ENCODE data around the gene ADTRP. TPM values are rescaled to one million over a fixed set of nuclear protein-coding genes. Genes with fewer than 3 reads are reported as not detected.

ADTRP gene
- total and polyA plus RNA-seq, 7 donors: 0.08 TPM; not detected in 5

DNA sequence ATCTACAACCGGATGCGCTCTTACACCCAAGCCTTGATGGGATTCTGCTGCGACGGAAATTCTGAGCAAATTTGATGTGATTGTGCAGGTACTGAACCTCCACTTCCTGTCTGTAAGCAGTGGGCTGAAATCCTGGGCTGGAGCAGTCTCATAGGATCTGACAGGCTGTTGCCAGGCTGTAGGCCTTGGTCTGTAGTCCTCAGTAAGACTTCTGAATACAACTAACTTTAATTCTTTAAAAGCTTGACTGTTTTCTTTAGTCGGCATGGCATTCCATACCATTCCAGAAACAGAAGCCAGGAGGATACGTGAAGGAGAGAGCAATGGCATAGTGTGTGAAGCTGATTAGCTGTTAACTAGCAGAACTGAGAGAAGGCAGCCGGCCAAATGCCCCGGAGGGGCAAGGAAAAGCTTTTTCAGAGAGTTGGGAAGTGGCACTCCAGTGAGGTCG, 68.3 kb downstream of the ADTRP start:
- Histone ChIP-seq H3K27ac (no peak overlapping the region), H3K4me1 (peaks cover 11% of the 10 kb centered on the region), H3K36me3 (ENCODE audit: insufficient read depth in 1 of 2, low read depth in 1 of 2) (no peaks in the 10 kb centered on the region), H3K4me3 (no peak overlapping the region), H3K27me3 (ENCODE audit: insufficient read depth in 3 of 3, low read length in 2 of 3) (no peaks in the 10 kb centered on the region), H3K9me3 (no peaks in the 10 kb centered on the region)
- intact Hi-C loops (cut with DNase I): no loop called here
- no peak for ATAC-seq
- no peak for DNase-seq
- TF ChIP-seq, protein P1, sequence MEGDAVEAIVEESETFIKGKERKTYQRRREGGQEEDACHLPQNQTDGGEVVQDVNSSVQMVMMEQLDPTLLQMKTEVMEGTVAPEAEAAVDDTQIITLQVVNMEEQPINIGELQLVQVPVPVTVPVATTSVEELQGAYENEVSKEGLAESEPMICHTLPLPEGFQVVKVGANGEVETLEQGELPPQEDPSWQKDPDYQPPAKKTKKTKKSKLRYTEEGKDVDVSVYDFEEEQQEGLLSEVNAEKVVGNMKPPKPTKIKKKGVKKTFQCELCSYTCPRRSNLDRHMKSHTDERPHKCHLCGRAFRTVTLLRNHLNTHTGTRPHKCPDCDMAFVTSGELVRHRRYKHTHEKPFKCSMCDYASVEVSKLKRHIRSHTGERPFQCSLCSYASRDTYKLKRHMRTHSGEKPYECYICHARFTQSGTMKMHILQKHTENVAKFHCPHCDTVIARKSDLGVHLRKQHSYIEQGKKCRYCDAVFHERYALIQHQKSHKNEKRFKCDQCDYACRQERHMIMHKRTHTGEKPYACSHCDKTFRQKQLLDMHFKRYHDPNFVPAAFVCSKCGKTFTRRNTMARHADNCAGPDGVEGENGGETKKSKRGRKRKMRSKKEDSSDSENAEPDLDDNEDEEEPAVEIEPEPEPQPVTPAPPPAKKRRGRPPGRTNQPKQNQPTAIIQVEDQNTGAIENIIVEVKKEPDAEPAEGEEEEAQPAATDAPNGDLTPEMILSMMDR (IDR thresholded peaks at IDR 0.05): no peak
- WGBS, 3 donors: 54 to 64% (median 55%) methylated on average over 9 of the region's 9 CpGs

DNA sequence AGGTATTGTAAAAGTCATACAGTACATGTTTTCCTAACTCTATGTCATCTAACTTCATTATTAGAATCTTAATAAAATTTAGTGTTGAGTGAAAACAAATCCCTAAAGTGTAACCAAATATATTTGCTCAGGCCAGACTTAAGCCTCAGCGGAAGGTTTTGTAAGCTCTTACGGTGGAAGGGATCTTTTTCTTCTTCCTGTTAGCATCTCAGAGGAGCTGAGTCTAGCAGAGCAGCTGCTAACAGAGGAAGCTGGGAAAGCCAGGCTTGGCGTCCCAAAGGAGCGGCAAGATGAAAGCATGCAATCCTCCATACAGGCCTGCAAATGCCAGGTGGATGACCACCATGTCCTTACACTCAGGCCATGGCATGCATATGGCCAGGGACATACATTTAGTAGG, 72.4 kb downstream of the ADTRP start:
- Histone ChIP-seq H3K36me3 (ENCODE audit: insufficient read depth in 1 of 2, low read depth in 1 of 2) (no peaks in the 10 kb centered on the region), H3K27ac (no peak overlapping the region), H3K4me1 (no peaks in the 10 kb centered on the region), H3K4me3 (no peak overlapping the region), H3K27me3 (ENCODE audit: insufficient read depth in 3 of 3, low read length in 2 of 3) (no peaks in the 10 kb centered on the region), H3K9me3 (no peaks in the 10 kb centered on the region)
- intact Hi-C loops (cut with DNase I): loop anchor here in 1 of 2 donors (10.0 kb wide), 1 partner anchor 309 kb away; the partner anchor contains the start of gene HIVEP1
- TF ChIP-seq, protein P1 (IDR thresholded peaks at IDR 0.05): no peak
- WGBS, 3 donors: 43 to 67% (median 46%) methylated on average over 4 of the region's 4 CpGs
- no peak for DNase-seq
- ATAC-seq: peak in 2 of 4 donors; percentile 27 to 65

DNA sequence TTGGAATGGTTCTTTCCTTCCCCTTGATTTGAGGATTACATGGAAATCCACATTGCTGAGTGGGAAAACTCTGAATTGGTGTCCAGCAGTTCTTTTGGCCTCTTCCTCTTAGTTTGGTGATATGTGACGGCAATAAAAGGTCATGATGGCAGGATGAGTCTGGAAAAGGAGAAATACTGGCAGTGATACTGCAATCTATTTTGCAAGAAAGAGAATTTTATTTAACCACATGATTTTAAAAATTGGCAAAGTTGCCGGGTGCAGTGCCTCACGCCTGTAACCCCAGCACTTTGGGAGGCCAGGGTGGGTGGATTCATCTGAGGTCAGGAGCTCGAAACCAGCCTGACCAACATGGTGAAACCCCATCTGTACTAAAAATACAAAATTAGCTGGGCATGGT, 73.1 kb downstream of the ADTRP start:
- ATAC-seq (no peak), DNase-seq (no peak)
- H3K36me3 ChIP-seq (ENCODE audit: insufficient read depth in 1 of 2, low read depth in 1 of 2): no peaks in the 10 kb centered on the region
- no peaks in the 10 kb centered on the region for H3K4me1 ChIP-seq
- H3K9me3 ChIP-seq: no peaks in the 10 kb centered on the region
- H3K27me3 ChIP-seq (ENCODE audit: insufficient read depth in 3 of 3, low read length in 2 of 3): no peaks in the 10 kb centered on the region
- 77 to 87% (median 87%) methylated on average over 4 of the region's 4 CpGs for WGBS, 3 donors
- TF ChIP-seq, protein P1 (IDR thresholded peaks at IDR 0.05): no peak
- intact Hi-C loops (cut with DNase I): loop anchor here in 1 of 2 donors (10.0 kb wide), 1 partner anchor 309 kb away; the partner anchor contains the start of gene HIVEP1
- no peak overlapping the region for H3K4me3 ChIP-seq
- no peak overlapping the region for H3K27ac ChIP-seq

DNA sequence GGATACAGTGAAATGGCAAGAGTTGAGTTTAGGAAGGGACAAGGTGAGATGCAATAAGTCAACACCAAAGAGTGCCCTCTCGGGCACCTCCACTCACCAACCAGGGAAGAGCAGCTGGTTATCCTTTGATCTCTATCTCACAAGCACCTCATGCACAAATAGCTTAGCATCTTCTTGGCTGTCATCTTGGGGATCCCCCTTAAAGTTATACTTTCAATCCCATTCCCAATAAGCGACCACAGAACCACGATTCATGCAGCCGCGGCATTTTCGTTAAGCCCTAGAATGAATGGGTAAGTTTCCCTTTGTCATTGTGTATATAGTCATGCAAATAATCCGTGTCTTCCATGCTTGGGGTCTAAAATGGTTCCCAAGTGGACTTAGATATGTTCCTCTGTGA, 73.5 kb downstream of the ADTRP start:
- Histone ChIP-seq H3K4me3 (no peak overlapping the region), H3K4me1 (no peaks in the 10 kb centered on the region), H3K27me3 (ENCODE audit: insufficient read depth in 3 of 3, low read length in 2 of 3) (no peaks in the 10 kb centered on the region), H3K36me3 (ENCODE audit: insufficient read depth in 1 of 2, low read depth in 1 of 2) (no peaks in the 10 kb centered on the region), H3K27ac (no peak overlapping the region), H3K9me3 (no peaks in the 10 kb centered on the region)
- intact Hi-C loops (cut with DNase I): loop anchor here in 1 of 2 donors (10.0 kb wide), 1 partner anchor 310 kb away; the partner anchor contains the start of gene HIVEP1
- TF ChIP-seq, protein P1 (IDR thresholded peaks at IDR 0.05): no peak
- WGBS, 3 donors: 94 to 98% (median 97%) methylated on average over 7 of the region's 7 CpGs
- ATAC-seq (no peak), DNase-seq (no peak)

DNA sequence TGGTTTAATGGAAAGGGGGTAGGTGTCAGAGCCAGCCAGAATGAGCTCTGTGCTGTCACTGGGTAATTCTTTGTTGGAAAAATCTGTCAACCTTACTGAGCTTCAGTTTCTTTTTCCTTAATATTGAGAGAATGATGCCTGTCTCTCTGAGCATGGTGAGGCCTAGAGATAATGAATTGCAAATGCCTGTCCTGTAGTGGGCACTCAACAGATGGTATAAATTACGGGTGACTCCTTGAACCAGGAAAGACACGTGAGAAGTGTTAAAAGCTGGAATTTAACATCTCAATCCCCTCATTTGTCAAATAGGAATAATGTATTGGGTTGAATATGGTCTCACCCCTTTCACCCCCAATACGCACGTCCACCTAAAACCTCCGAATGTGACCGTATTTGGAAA, 74.9 kb downstream of the ADTRP start:
- H3K27ac ChIP-seq: no peak overlapping the region
- H3K4me3 ChIP-seq: no peak overlapping the region
- TF ChIP-seq, protein P1 (IDR thresholded peaks at IDR 0.05): no peak
- intact Hi-C loops (cut with DNase I): loop anchor here in 1 of 2 donors (10.0 kb wide), 1 partner anchor 311 kb away; the partner anchor contains the start of gene HIVEP1
- H3K9me3 ChIP-seq: no peaks in the 10 kb centered on the region
- ATAC-seq (no peak), DNase-seq (no peak)
- no peaks in the 10 kb centered on the region for H3K36me3 ChIP-seq (ENCODE audit: insufficient read depth in 1 of 2, low read depth in 1 of 2)
- WGBS, 3 donors: 96% methylated on average over 6 of the region's 6 CpGs
- no peaks in the 10 kb centered on the region for H3K27me3 ChIP-seq (ENCODE audit: insufficient read depth in 3 of 3, low read length in 2 of 3)
- H3K4me1 ChIP-seq: no peaks in the 10 kb centered on the region
